Esophagus (tissue), 2 donors: ENCODE measurements around the gene PCDHA1. TPM values are rescaled to one million over a fixed set of nuclear protein-coding genes. Genes with fewer than 3 reads are reported as not detected.
"Not testable (repeated sequence)": the region's sequence is repeated elsewhere in the genome, so short reads cannot be mapped to it uniquely, and the experiment has no call there.

Experiments used
- H3K27ac ChIP-seq, 2 donors: one replicate each; pipeline ENCODE4 v1.5.1; 2013; ENCODE audit warnings: low read depth in 2 of 2, mild to moderate bottlenecking in 2 of 2, inconsistent platforms in 1 of 2, low read length in 1 of 2, moderate library complexity in 1 of 2
- H3K27me3 ChIP-seq, 2 donors: one replicate each; pipeline ENCODE4 v1.6.1; 2013; ENCODE audit warnings: low read length in 2 of 2, control low read depth in 1 of 2, mild to moderate bottlenecking in 1 of 2; ENCODE audit not compliant: insufficient read depth in 2 of 2, control insufficient read depth in 1 of 2
- H3K36me3 ChIP-seq, 2 donors: one replicate each; pipeline ENCODE4 v1.6.1; 2013; ENCODE audit warnings: low read length in 1 of 2; ENCODE audit not compliant: control insufficient read depth in 2 of 2, insufficient read depth in 2 of 2
- H3K4me1 ChIP-seq, 2 donors: one replicate each; pipeline ENCODE4 v1.6.1; 2013; ENCODE audit warnings: low read length in 1 of 2; ENCODE audit not compliant: control insufficient read depth in 2 of 2, insufficient read depth in 2 of 2
- H3K4me3 ChIP-seq, 2 donors: one replicate each; pipeline ENCODE4 v1.5.1; 2013; ENCODE audit warnings: low read length in 2 of 2, mild to moderate bottlenecking in 2 of 2, low read depth in 1 of 2, moderate library complexity in 1 of 2
- H3K9me3 ChIP-seq, 2 donors: one replicate each; pipeline ENCODE4 v1.6.1; 2013; ENCODE audit warnings: mild to moderate bottlenecking in 2 of 2, low read depth in 1 of 2, low read length in 1 of 2, moderate library complexity in 1 of 2; ENCODE audit not compliant: control insufficient read depth in 2 of 2, insufficient read depth in 1 of 2
- WGBS, 2 donors: extraction: QIAGEN DNeasy Blood & Tissue Kit; methylation state at CpG; one replicate each; pipeline ENCODE4 v1.1.7; 2013; 5-methylcytosine and 5-hydroxymethylcytosine counted together
- polyA plus RNA-seq, 2 donors: library from polyadenylated mRNA; stranded (reverse); fragments of 200-250 nt; gene quantifications; one replicate each; pipeline ENCODE4 v1.2.3, GENCODE V29; 2013
- donor health status: healthy with polysubstance abuse.
- donor health status: Bipolar disorder and iron deficiency.

The PCDHA1 gene
- under 1 TPM in 1 of 2 donors, not detected in 1; 0.02 TPM for polyA plus RNA-seq

DNA sequence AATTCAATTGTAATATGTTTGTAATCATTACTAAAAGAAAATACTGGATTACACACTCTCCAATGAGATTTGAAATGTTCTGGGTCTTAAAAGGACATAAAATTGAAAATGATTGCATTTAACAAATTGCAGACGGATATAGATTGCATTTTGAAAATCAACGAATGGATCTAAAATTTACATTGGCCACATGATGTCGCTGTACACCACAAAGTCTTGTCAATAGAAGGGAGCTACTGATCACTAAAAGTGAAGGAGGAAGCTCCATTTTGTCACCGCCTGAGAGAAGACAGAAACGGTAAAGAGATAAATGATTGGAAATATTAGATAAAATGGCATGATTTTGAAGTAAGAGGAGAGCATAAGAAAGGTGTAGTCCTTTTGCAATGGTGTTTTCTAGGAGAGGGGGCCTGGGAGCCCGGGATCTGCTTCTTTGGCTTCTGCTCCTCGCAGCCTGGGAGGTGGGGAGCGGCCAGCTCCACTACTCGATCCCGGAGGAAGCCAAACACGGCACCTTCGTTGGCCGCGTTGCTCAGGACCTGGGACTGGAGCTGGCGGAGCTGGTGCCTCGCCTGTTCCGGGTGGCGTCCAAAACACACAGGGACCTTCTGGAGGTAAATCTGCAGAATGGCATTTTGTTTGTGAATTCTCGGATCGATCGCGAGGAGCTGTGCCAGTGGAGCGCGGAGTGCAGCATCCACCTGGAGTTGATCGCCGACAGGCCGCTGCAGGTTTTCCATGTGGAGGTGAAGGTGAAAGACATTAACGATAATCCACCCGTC lies at the start of gene PCDHA1:
PCDHA1 (plus strand) TSS at position 236 of the 782 bp plus-strand sequence.
- Histone ChIP-seq H3K36me3 (no peaks in the 10 kb centered on the region), H3K4me1 (no peaks in the 10 kb centered on the region), H3K27me3 (no peaks in the 10 kb centered on the region), H3K9me3 (peaks cover 25 to 34% of the 10 kb centered on the region in 2 donors), H3K27ac (no peak within 1 kb of the TSS), H3K4me3 (no peak within 1 kb of the TSS)
- 22 to 25% methylated on average over 29 of the region's 29 CpGs for WGBS, 2 donors

DNA sequence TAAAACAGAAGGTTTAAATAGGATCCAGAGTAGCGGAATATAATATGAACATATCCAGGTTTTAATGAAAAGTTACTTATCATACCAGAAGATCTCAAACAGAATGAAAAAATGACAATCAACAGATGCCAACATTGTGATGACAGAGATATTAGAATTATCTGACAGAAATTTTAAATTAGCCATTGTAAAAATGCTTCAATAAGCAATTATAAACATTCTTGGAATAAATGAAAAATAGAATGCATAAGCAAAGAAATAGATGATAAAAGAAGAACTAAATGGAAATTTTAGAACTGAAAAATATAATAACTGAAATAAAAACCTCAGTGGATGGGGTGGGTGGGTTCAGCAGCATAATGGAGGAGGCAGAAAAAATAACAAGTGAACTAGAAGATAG lies 48.5 kb upstream of the PCDHA1 start:
- H3K27ac ChIP-seq = no peak overlapping the region
- H3K27me3 ChIP-seq = no peaks in the 10 kb centered on the region
- H3K4me1 ChIP-seq = no peaks in the 10 kb centered on the region
- H3K4me3 ChIP-seq = no peak overlapping the region
- H3K9me3 ChIP-seq = peaks cover 0 to 2% of the 10 kb centered on the region in 2 donors
- no peaks in the 10 kb centered on the region for H3K36me3 ChIP-seq
- WGBS, 2 donors = 77 to 78% methylated on average over 1 of the region's 1 CpG

DNA sequence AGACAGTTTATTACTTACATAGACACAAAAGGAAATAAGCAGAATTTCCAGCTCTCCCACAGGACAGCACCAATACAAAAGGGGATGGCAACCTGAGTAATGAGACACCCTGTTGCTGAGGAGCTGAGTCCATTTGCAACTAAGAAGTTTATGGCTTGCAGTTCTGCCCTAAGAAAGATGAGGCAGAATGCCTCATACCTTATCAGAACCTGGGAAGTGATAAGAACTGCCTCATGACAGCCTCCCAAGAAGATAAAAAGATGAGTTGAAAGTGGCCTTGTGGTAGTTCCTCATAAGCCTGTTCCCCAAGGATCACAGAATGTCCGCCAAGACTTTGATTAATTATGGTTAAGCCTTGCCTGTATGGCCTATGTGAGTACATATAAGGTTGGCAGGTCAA lies 44.0 kb upstream of the PCDHA1 start:
- no peaks in the 10 kb centered on the region for H3K4me1 ChIP-seq
- 63 to 79% methylated on average over 1 of the region's 1 CpG for WGBS, 2 donors
- no peak overlapping the region for H3K27ac ChIP-seq
- no peaks in the 10 kb centered on the region for H3K27me3 ChIP-seq
- H3K9me3 ChIP-seq = peaks cover 2 to 3% of the 10 kb centered on the region in 2 donors
- no peak overlapping the region for H3K4me3 ChIP-seq
- no peaks in the 10 kb centered on the region for H3K36me3 ChIP-seq

DNA sequence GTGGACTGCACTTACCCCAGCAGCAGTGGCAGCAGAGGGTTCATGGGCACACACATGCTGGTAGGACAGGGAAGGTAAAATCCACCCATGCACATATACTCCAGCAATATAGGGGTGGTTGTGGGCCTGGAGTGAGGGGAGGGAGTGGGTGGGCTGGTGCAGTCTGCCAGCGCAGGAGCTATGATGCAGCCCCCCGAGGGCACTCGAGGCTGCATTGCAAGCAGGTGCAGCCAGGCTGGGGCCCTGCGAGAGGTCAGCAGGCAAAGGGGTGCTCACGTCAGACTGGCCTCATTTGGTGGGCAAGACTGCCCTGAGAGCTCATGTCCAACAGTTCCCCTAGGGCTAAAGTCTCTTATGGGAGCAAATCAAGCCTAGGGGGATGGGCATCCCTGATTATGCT lies 32.4 kb upstream of the PCDHA1 start:
- H3K4me1 ChIP-seq = no peaks in the 10 kb centered on the region
- 75 to 85% methylated on average over 5 of the region's 5 CpGs for WGBS, 2 donors
- no peaks in the 10 kb centered on the region for H3K36me3 ChIP-seq
- H3K27me3 ChIP-seq = no peaks in the 10 kb centered on the region
- H3K9me3 ChIP-seq = peaks cover 4 to 14% of the 10 kb centered on the region in 2 donors
- H3K27ac ChIP-seq = no peak overlapping the region
- no peak overlapping the region for H3K4me3 ChIP-seq

DNA sequence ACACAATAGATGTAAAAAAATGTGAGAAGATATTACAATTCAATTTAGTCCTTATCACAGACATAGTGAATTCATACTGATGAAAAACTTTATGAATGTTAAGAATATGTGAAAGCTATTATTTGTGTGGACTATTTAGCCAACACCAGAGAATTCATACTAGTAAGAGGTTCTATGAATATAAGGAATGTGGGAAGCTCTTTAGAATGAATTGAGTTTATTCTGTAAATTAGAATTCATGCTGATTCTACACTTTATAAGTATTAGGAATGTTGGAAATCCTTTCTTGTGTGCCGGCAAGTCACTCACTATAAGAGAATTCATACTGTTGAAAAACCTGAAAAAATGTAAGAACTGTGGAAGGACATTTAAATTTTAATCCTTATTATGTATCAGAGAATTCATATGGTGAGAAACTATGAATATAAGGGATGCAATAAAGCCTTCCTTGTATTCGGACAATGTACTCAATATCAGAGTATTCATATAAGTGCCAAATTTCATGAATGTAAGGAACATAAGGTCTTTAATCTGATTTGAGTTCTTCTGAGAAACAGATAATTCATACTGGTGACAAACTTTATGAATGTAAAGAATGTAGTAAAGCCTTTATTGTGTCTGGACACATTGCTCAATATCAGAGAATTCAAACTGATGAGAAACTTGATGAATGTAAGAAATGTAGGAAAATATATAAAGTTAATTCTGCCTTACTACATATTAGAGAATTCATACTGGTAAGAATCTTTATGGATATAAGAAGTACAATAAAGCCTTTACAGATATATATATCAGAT lies 21.6 kb upstream of the PCDHA1 start:
- no peaks in the 10 kb centered on the region for H3K4me1 ChIP-seq
- 84 to 90% methylated on average over 2 of the region's 2 CpGs for WGBS, 2 donors
- no peak overlapping the region for H3K4me3 ChIP-seq
- no peak overlapping the region for H3K27ac ChIP-seq
- no peaks in the 10 kb centered on the region for H3K27me3 ChIP-seq
- H3K36me3 ChIP-seq = no peaks in the 10 kb centered on the region
- H3K9me3 ChIP-seq = peaks cover 9 to 10% of the 10 kb centered on the region in 2 donors

DNA sequence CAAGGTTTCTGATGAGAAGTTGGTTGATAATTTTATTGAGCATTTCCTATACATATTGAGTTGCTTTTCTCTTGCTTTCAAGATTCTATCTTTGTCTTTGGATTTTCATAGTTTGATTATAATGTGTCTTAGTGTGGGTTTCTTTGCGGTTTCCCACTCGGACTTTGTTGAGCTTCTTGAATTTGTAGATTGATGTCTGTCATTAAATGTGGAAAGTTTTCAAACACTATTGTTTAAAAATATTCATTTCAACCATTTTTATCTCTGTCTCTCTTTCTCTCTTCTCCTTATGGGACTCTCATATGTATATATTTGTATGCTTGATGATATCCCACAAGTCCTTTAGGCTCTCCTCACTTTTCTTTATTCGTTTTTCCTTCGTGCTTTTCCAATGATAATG lies 18.5 kb upstream of the PCDHA1 start:
- H3K27me3 ChIP-seq = no peaks in the 10 kb centered on the region
- no peak overlapping the region for H3K4me3 ChIP-seq
- no peaks in the 10 kb centered on the region for H3K36me3 ChIP-seq
- no peak overlapping the region for H3K27ac ChIP-seq
- H3K9me3 ChIP-seq = peaks cover 3 to 9% of the 10 kb centered on the region in 2 donors
- WGBS, 2 donors = 85 to 90% methylated on average over 4 of the region's 4 CpGs
- no peaks in the 10 kb centered on the region for H3K4me1 ChIP-seq

DNA sequence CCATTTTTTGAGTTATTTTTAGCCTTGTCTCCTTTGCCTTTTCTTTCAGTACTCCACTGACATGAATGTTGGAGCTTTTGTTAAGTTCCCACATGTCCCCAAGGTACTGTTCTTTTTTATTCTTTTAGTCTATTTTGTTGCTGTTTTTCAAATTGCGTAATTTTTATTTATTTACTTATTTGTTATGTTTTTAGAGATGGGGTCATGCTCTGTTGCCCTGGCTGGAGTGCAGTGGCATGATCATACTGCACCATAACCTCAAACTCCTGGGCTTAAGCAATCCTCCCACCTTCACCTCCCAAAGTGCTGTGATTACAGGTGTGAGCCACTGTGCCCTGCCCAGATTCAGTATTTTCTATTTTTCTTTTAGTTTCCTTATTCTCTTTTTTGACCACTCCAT lies 5.4 kb upstream of the PCDHA1 start:
- Histone ChIP-seq H3K4me3 (no peak overlapping the region), H3K27me3 (no peaks in the 10 kb centered on the region), H3K36me3 (no peaks in the 10 kb centered on the region), H3K4me1 (no peaks in the 10 kb centered on the region), H3K9me3 (peaks cover 15 to 18% of the 10 kb centered on the region in 2 donors), H3K27ac (no peak overlapping the region)
- WGBS, 2 donors = 87 to 90% methylated on average over 1 of the region's 1 CpG

DNA sequence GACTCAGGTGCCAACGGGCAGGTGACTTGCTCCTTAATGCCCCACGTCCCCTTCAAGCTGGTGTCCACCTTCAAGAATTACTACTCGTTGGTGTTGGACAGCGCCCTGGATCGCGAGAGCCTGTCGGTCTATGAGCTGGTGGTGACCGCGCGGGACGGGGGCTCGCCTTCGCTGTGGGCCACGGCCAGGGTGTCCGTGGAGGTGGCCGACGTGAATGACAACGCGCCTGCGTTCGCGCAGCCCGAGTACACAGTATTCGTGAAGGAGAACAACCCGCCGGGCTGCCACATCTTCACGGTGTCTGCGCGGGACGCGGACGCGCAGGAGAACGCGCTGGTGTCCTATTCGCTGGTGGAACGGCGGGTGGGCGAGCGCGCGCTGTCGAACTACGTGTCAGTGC lies 1.5 kb downstream of the PCDHA1 start:
- not testable (repeated sequence) for H3K4me3 ChIP-seq

DNA sequence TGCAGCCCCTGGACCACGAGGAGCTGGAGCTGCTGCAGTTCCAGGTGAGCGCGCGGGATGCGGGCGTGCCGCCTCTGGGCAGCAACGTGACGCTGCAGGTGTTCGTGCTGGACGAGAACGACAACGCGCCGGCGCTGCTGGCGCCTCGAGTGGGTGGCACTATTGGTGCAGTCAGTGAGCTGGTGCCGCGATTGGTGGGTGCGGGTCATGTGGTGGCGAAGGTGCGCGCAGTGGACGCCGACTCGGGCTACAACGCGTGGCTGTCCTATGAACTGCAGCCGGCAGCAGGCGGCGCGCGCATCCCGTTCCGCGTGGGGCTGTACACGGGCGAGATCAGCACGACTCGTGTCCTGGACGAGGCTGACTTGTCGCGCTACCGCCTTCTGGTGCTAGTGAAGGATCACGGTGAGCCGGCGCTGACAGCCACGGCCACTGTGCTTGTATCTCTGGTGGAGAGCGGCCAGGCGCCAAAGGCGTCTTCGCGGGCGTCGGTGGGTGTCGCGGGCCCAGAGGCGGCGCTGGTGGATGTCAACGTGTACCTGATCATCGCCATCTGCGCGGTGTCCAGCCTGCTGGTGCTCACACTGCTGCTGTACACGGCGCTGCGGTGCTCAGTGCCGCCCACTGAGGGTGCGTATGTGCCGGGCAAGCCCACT lies 2.0 kb downstream of the PCDHA1 start:
- H3K4me3 ChIP-seq, H3K27me3 ChIP-seq, H3K27ac ChIP-seq, H3K4me1 ChIP-seq, H3K36me3 ChIP-seq: not testable (repeated sequence)
- H3K9me3 ChIP-seq = peaks cover 24 to 28% of the 10 kb centered on the region in 2 donors
- 41 to 45% methylated on average over 69 to 70 of the region's 70 CpGs for WGBS, 2 donors

More for the DNA sequence above, 1.5 kb downstream of the PCDHA1 start:
- peaks cover 25 to 31% of the 10 kb centered on the region in 2 donors for H3K9me3 ChIP-seq
- 51% methylated on average over 44 of the region's 44 CpGs for WGBS, 2 donors
- H3K27me3 ChIP-seq, H3K4me1 ChIP-seq, H3K27ac ChIP-seq, H3K36me3 ChIP-seq: not testable (repeated sequence)
